Naive thymus-derived CD4-positive, alpha-beta T cell (primary cell): Measurements from ENCODE around the gene ZNF620. TPM values are rescaled to one million over a fixed set of nuclear protein-coding genes. Genes with fewer than 3 reads are reported as not detected.
A peak's percentile ranks its signal among the peaks of the same experiment; 100 is the strongest.

Experiments
- ATAC-seq: fragments of 150-1000 bp; cut with Tn5 transposase; 2 replicates; pipeline ENCODE4 v1.10.0; 2021; ENCODE audit warnings: mild to moderate bottlenecking, moderate library complexity
- CTCF ChIA-PET: fragments of 350-600 bp; sonication (Branson Sonifier 250); formaldehyde crosslinking; loops from one replicate; lab custom pipeline; 2021; ENCODE audit warnings: antibody characterized with exemption; lab: Charles Lee
- POLR2A ChIA-PET: fragments of 350-600 bp; sonication (Branson Sonifier 250); formaldehyde crosslinking; loops from one replicate; lab custom pipeline; 2021; ENCODE audit warnings: antibody characterized with exemption, inconsistent platforms; lab: Charles Lee
- DNase-seq, 9 donors: peaks; one replicate each; pipeline versions ENCODE4 v3.0.0 to v3.0.0-alpha.2; 2020 to 2022; ENCODE audit warnings: mixed read lengths in 1 of 9
- H3K27ac ChIP-seq: one replicate; pipeline ENCODE4 v1.7.0; 2013; ENCODE audit warnings: mild to moderate bottlenecking, low read depth, low read length, moderate library complexity
- H3K27me3 ChIP-seq, 2 donors: one replicate each; pipeline ENCODE4 v1.7.0; 2013; ENCODE audit warnings: low read length in 2 of 2, mild to moderate bottlenecking in 2 of 2, moderate library complexity in 2 of 2; ENCODE audit not compliant: control insufficient read depth in 2 of 2, insufficient read depth in 2 of 2
- H3K36me3 ChIP-seq, 3 experiments: 1 replicate in 2 of 3; 2 replicates in 1 of 3; pipeline ENCODE4 v1.7.0; 2013; ENCODE audit warnings: low read length in 3 of 3, mild to moderate bottlenecking in 3 of 3, moderate library complexity in 1 of 3; ENCODE audit not compliant: insufficient read depth in 3 of 3, control insufficient read depth in 2 of 3
- H3K4me1 ChIP-seq, 2 donors: one replicate each; pipeline ENCODE4 v1.7.0; 2013; ENCODE audit warnings: low read length in 2 of 2, mild to moderate bottlenecking in 2 of 2, moderate library complexity in 1 of 2; ENCODE audit not compliant: control insufficient read depth in 2 of 2, insufficient read depth in 2 of 2
- H3K4me3 ChIP-seq: 2 replicates; pipeline ENCODE4 v1.7.0; 2013; ENCODE audit warnings: mild to moderate bottlenecking, low read length
- H3K9me3 ChIP-seq, 3 experiments: 1 replicate in 2 of 3; 2 replicates in 1 of 3; pipeline ENCODE4 v1.7.0; 2013; ENCODE audit warnings: low read length in 3 of 3; ENCODE audit not compliant: control insufficient read depth in 2 of 3
- H3K27ac Mint-ChIP-seq, 9 donors: one replicate each; pipeline ENCODE4 v1.8.0; 2020 to 2022; ENCODE audit warnings: mixed read lengths in 9 of 9, mild to moderate bottlenecking in 8 of 9, moderate library complexity in 5 of 9, inconsistent platforms in 2 of 9
- H3K27me3 Mint-ChIP-seq, 5 donors: one replicate each; pipeline ENCODE4 v1.8.0; 2021 to 2022; ENCODE audit warnings: mixed read lengths in 5 of 5, mild to moderate bottlenecking in 1 of 5
- H3K36me3 Mint-ChIP-seq, 5 donors: one replicate each; pipeline ENCODE4 v1.8.0; 2020 to 2022; ENCODE audit warnings: mixed read lengths in 5 of 5, mild to moderate bottlenecking in 3 of 5, inconsistent platforms in 1 of 5
- H3K4me1 Mint-ChIP-seq, 7 donors: one replicate each; pipeline ENCODE4 v1.8.0; 2020 to 2022; ENCODE audit warnings: mixed read lengths in 7 of 7, mild to moderate bottlenecking in 3 of 7, inconsistent platforms in 1 of 7
- H3K4me3 Mint-ChIP-seq, 10 donors: one replicate each; pipeline ENCODE4 v1.8.0; 2020 to 2022; ENCODE audit warnings: mild to moderate bottlenecking in 10 of 10, mixed read lengths in 10 of 10, moderate library complexity in 6 of 10, inconsistent platforms in 2 of 10
- H3K9me3 Mint-ChIP-seq, 11 donors: one replicate each; pipeline ENCODE4 v1.8.0; 2020 to 2022; ENCODE audit warnings: mixed read lengths in 11 of 11, mild to moderate bottlenecking in 4 of 11, inconsistent platforms in 1 of 11, moderate library complexity in 1 of 11
- intact Hi-C, 2 donors: fragments of 100-400 bp; cut with micrococcal nuclease; formaldehyde crosslinking; loops; one replicate each; pipeline ENCODE4 v1.15.1; 2023
- polyA plus RNA-seq, 2 donors: library from polyadenylated mRNA; unstranded; fragments of 300-500 nt; fragmentation: Illumina TruSeq; gene quantifications; one replicate each; pipeline ENCODE4 v1.2.3, GENCODE V29; 2021
- total RNA-seq, 6 experiments: library from RNA in 5 of 6; stranded (reverse) in 5 of 6; gene quantifications; 1 replicate in 5 of 6; 2 replicates in 1 of 6; pipeline ENCODE4 v1.2.3 and lab custom pipeline; 2021 to 2026

Gene ZNF620
- total and polyA plus RNA-seq, 7 experiments from 2014 or later = 1.3 to 6.4 (median 3.6) TPM

GRCh38 chr3:40524568-40525285 lies 18.9 kb downstream of the ZNF620 start, which contains the start of gene ZNF621:
TSS of gene ZNF621 (plus strand) at chr3:40524960. CDS start at chr3:40525841, 881 bp downstream.
- Mint-ChIP-seq H3K9me3 (no peaks in the 10 kb centered on the region), H3K4me1 (peaks cover 17 to 39% (median 27%) of the 10 kb centered on the region in 7 donors), H3K27me3 (no peaks in the 10 kb centered on the region), H3K4me3 (peak within 1 kb of the TSS; percentile 85 to 97 (median 96)), H3K36me3 (peaks cover 15 to 39% (median 26%) of the 10 kb centered on the region in 5 donors), H3K27ac (peak within 1 kb of the TSS; percentile 91 to 98 (median 97))
- H3K4me3 ChIP-seq = peak within 1 kb of the TSS; percentile 69
- peak within 1 kb of the TSS; percentile 81 for H3K27ac ChIP-seq
- peaks cover 0 to 15% of the 10 kb centered on the region in 2 donors for H3K4me1 ChIP-seq
- H3K27me3 ChIP-seq = no peaks in the 10 kb centered on the region
- peak; percentile 43 to 90 (median 73) for DNase-seq
- CTCF ChIA-PET = no interaction called here
- no peaks in the 10 kb centered on the region for H3K9me3 ChIP-seq
- H3K36me3 ChIP-seq = peaks cover 0 to 7% (median 0%) of the 10 kb centered on the region in 3 experiments
- intact Hi-C loops = loop anchor here (1.0 to 10.0 kb wide), 10 partner anchors 18 to 1490 kb away; partner anchors contain the start of genes EIF1B (in 2 of the 2), RPL14 (in 2 of the 2), ULK4 (in 2 of the 2) and ZNF619 (in 2 of the 2)
- POLR2A ChIA-PET = interaction anchor here (0.9 to 4.3 kb wide), 10 partner anchors 19 to 217 kb away, joined by 3 to 37 read pairs (median 6); partner anchors contain the start of genes RPL14, ZNF619 and ZNF620
- peak; percentile 99 for ATAC-seq

- intact Hi-C loops = loop anchor here (10.0 kb wide), 2 partner anchors 1474 to 1486 kb away; partner anchors contain the start of genes SCN11A (in 1 of the 2) and WDR48 (in 1 of the 2)
- Mint-ChIP-seq H3K9me3 (peaks cover 4 to 23% (median 12%) of the 10 kb centered on the region in 11 donors), H3K36me3 (peaks cover 42 to 71% (median 63%) of the 10 kb centered on the region in 5 donors), H3K4me3 (no peak overlapping the region), H3K27ac (no peak overlapping the region), H3K27me3 (no peaks in the 10 kb centered on the region), H3K4me1 (peaks cover 17 to 37% (median 27%) of the 10 kb centered on the region in 7 donors)
- H3K36me3 ChIP-seq = peaks cover 5 to 42% (median 13%) of the 10 kb centered on the region in 3 experiments
- no peak overlapping the region for H3K4me3 ChIP-seq
- H3K27ac ChIP-seq = no peak overlapping the region
- peaks cover 0 to 15% of the 10 kb centered on the region in 2 donors for H3K4me1 ChIP-seq
- CTCF ChIA-PET = no interaction called here
- no peak for DNase-seq
- POLR2A ChIA-PET = no interaction called here
- no peaks in the 10 kb centered on the region for H3K9me3 ChIP-seq
- H3K27me3 ChIP-seq = no peaks in the 10 kb centered on the region
- no peak for ATAC-seq
Measured at GRCh38 chr3:40528426-40528825, 22.6 kb downstream of the ZNF620 start.

GRCh38 chr3:40532252-40532651 lies 26.4 kb downstream of the ZNF620 start:
- ATAC-seq (no peak), DNase-seq (no peak)
- H3K27ac ChIP-seq = no peak overlapping the region
- Mint-ChIP-seq H3K4me1 (peaks cover 0 to 11% (median 6%) of the 10 kb centered on the region in 7 donors), H3K27me3 (no peaks in the 10 kb centered on the region), H3K4me3 (no peak overlapping the region), H3K27ac (no peak overlapping the region), H3K9me3 (peaks cover 9 to 49% (median 19%) of the 10 kb centered on the region in 11 donors), H3K36me3 (peaks cover 52 to 93% (median 90%) of the 10 kb centered on the region in 5 donors)
- peaks cover 5 to 64% (median 13%) of the 10 kb centered on the region in 3 experiments for H3K36me3 ChIP-seq
- H3K4me1 ChIP-seq = no peaks in the 10 kb centered on the region
- CTCF ChIA-PET = no interaction called here
- intact Hi-C loops = no loop called here
- H3K27me3 ChIP-seq = no peaks in the 10 kb centered on the region
- H3K4me3 ChIP-seq = no peak overlapping the region
- H3K9me3 ChIP-seq = peaks cover 0 to 4% (median 0%) of the 10 kb centered on the region in 3 experiments
- POLR2A ChIA-PET = interaction anchor here (0.7 kb wide), 1 partner anchor 658 kb away, joined by 3 read pairs; no protein-coding TSS in a partner anchor

GRCh38 chr3:40534283-40534682 lies 28.4 kb downstream of the ZNF620 start:
- H3K36me3 Mint-ChIP-seq = peaks cover 58 to 94% (median 89%) of the 10 kb centered on the region in 5 donors
- no peaks in the 10 kb centered on the region for H3K27me3 Mint-ChIP-seq
- no peak overlapping the region for H3K27ac ChIP-seq
- ChIA-PET CTCF (interaction anchor here (0.7 kb wide), 1 partner anchor 50 kb away, joined by 3 read pairs; no protein-coding TSS in a partner anchor), POLR2A (interaction anchor here (0.6 to 0.7 kb wide), 3 partner anchors 60 to 1544 kb away, joined by 4 to 5 read pairs (median 5); no protein-coding TSS in a partner anchor)
- no peak for DNase-seq
- no peaks in the 10 kb centered on the region for H3K27me3 ChIP-seq
- peaks cover 0 to 17% (median 0%) of the 10 kb centered on the region in 3 experiments for H3K9me3 ChIP-seq
- no peak for ATAC-seq
- H3K4me3 ChIP-seq = no peak overlapping the region
- no peak overlapping the region for H3K4me3 Mint-ChIP-seq
- H3K9me3 Mint-ChIP-seq = peaks cover 13 to 69% (median 30%) of the 10 kb centered on the region in 11 donors
- no peak overlapping the region for H3K27ac Mint-ChIP-seq
- H3K4me1 ChIP-seq = no peaks in the 10 kb centered on the region
- peaks cover 0 to 3% (median 0%) of the 10 kb centered on the region in 7 donors for H3K4me1 Mint-ChIP-seq
- peaks cover 5 to 70% (median 13%) of the 10 kb centered on the region in 3 experiments for H3K36me3 ChIP-seq
- intact Hi-C loops = no loop called here

GRCh38 chr3:40546816-40547215 lies 41.0 kb downstream of the ZNF620 start:
- Mint-ChIP-seq H3K4me1 (no peaks in the 10 kb centered on the region), H3K27ac (no peak overlapping the region), H3K27me3 (no peaks in the 10 kb centered on the region), H3K36me3 (peaks cover 0 to 5% (median 3%) of the 10 kb centered on the region in 5 donors), H3K9me3 (peaks cover 0 to 6% (median 1%) of the 10 kb centered on the region in 11 donors), H3K4me3 (no peak overlapping the region)
- Histone ChIP-seq H3K4me3 (no peak overlapping the region), H3K36me3 (no peaks in the 10 kb centered on the region), H3K27me3 (no peaks in the 10 kb centered on the region), H3K27ac (no peak overlapping the region), H3K4me1 (no peaks in the 10 kb centered on the region), H3K9me3 (no peaks in the 10 kb centered on the region)
- no peak for ATAC-seq
- intact Hi-C loops = no loop called here
- CTCF ChIA-PET = no interaction called here
- POLR2A ChIA-PET = no interaction called here
- DNase-seq = no peak

- intact Hi-C loops = no loop called here
- ChIA-PET POLR2A (no interaction called here), CTCF (no interaction called here)
- no peaks in the 10 kb centered on the region for H3K4me1 Mint-ChIP-seq
- no peaks in the 10 kb centered on the region for H3K27me3 ChIP-seq
- ATAC-seq (no peak), DNase-seq (no peak)
- no peaks in the 10 kb centered on the region for H3K36me3 ChIP-seq
- no peak overlapping the region for H3K4me3 ChIP-seq
- H3K27me3 Mint-ChIP-seq = no peaks in the 10 kb centered on the region
- no peaks in the 10 kb centered on the region for H3K4me1 ChIP-seq
- H3K36me3 Mint-ChIP-seq = peaks cover 0 to 5% (median 3%) of the 10 kb centered on the region in 5 donors
- H3K27ac ChIP-seq = no peak overlapping the region
- no peak overlapping the region for H3K4me3 Mint-ChIP-seq
- H3K27ac Mint-ChIP-seq = no peak overlapping the region
- H3K9me3 Mint-ChIP-seq = peaks cover 0 to 6% (median 1%) of the 10 kb centered on the region in 11 donors
- H3K9me3 ChIP-seq = no peaks in the 10 kb centered on the region
Measured at GRCh38 chr3:40550167-40550566, 44.3 kb downstream of the ZNF620 start.
